Loucy (cell line): ENCODE data around the gene CSNK1G3.

ENCODE experiments used
- H2AFZ ChIP-seq: fragments of 200-600 bp; sonication (generic); 2 replicates; pipeline ENCODE4 v1.6.0; 2016; ENCODE audit warnings: antibody characterized with exemption, mild to moderate bottlenecking, low read length, moderate library complexity
- H3F3A ChIP-seq: fragments of 200-600 bp; 2 replicates; pipeline ENCODE4 v1.6.0; 2016; ENCODE audit warnings: antibody characterized with exemption, low read depth, mild to moderate bottlenecking
- H3K27me3 ChIP-seq: fragments of 200-600 bp; sonication (generic); 2 replicates; pipeline ENCODE4 v1.6.1; 2014; ENCODE audit warnings: low read length, mild to moderate bottlenecking; ENCODE audit not compliant: insufficient read depth, poor library complexity, severe bottlenecking
- H3K36me3 ChIP-seq: fragments of 200-600 bp; sonication (generic); 2 replicates; pipeline ENCODE4 v1.6.1; 2016; ENCODE audit warnings: low read length; ENCODE audit not compliant: insufficient read depth
- H3K4me1 ChIP-seq: fragments of 200-600 bp; sonication (generic); 2 replicates; pipeline ENCODE4 v1.5.1; 2014; ENCODE audit warnings: low read length, mild to moderate bottlenecking; ENCODE audit not compliant: insufficient read depth, poor library complexity, severe bottlenecking
- H3K4me2 ChIP-seq: fragments of 200-600 bp; sonication (generic); 2 replicates; pipeline ENCODE4 v1.6.0; 2014; ENCODE audit warnings: antibody characterized with exemption, low read length, low read depth, mild to moderate bottlenecking; ENCODE audit not compliant: poor library complexity, severe bottlenecking
- H3K4me3 ChIP-seq: fragments of 200-600 bp; sonication (generic); 2 replicates; pipeline ENCODE4 v1.5.1; 2014; ENCODE audit warnings: low read length, mild to moderate bottlenecking, mixed read lengths; ENCODE audit not compliant: poor library complexity, severe bottlenecking
- H3K79me2 ChIP-seq: fragments of 200-600 bp; sonication (generic); 2 replicates; pipeline ENCODE4 v1.6.1; 2014; ENCODE audit warnings: low read length; ENCODE audit not compliant: insufficient read depth
- H3K9ac ChIP-seq: fragments of 200-600 bp; sonication (generic); 2 replicates; pipeline ENCODE4 v1.6.0; 2014; ENCODE audit warnings: mild to moderate bottlenecking, low read depth, low read length, moderate library complexity; ENCODE audit not compliant: poor library complexity, severe bottlenecking
- H3K9me2 ChIP-seq: fragments of 200-600 bp; sonication (generic); replicated peaks from 2 replicates; pipeline ENCODE4 v1.6.1; 2016; ENCODE audit warnings: low read depth, low read length, mixed read lengths
- H3K9me3 ChIP-seq: fragments of 200-600 bp; sonication (generic); 2 replicates; pipeline ENCODE4 v1.6.1; 2014; ENCODE audit warnings: mild to moderate bottlenecking, antibody characterized with exemption, low read length, low read depth; ENCODE audit not compliant: insufficient read depth
- H4K20me1 ChIP-seq: fragments of 200-600 bp; sonication (generic); 2 replicates; pipeline ENCODE4 v1.6.0; 2014; ENCODE audit warnings: antibody characterized with exemption, low read length, mild to moderate bottlenecking; ENCODE audit not compliant: insufficient read depth, poor library complexity, severe bottlenecking
- CTCF ChIP-seq: fragments of 200-600 bp; sonication (generic); conservative IDR thresholded peaks from 2 replicates; pipeline ENCODE4 v1.5.1; 2014; ENCODE audit warnings: mild to moderate bottlenecking, antibody characterized with exemption, low read length
- EZH2phosphoT487 ChIP-seq: fragments of 200-600 bp; IDR thresholded peaks from 2 replicates; pipeline ENCODE4 v1.6.1; 2018; ENCODE audit warnings: antibody characterized with exemption, mild to moderate bottlenecking, moderate library complexity, borderline replicate concordance

CSNK1G3 gene

DNA sequence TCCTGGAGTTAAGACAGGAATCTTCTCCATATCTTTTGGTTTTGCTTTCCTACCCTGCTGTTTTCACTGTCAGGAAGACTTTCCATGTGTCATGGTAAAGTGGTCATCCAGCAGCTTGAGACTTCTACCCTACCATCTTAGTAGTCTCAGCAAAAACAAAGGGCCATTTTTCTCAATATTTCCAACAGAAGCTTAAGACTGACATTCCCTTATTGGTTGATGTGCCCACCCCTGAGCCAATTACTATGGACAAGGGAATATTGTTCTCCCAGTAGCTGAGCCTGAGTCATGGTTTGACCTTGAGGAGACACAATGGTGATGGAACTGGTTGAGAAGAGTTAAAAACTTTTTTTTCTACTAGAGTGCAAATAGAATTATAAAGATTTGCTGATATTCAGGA lies 105.6 kb downstream of the CSNK1G3 start:
- Histone ChIP-seq H3F3A (no peaks in the 10 kb centered on the region), H3K9ac (no peak overlapping the region), H2AFZ (no peak overlapping the region), H3K79me2 (no peaks in the 10 kb centered on the region), H4K20me1 (no peaks in the 10 kb centered on the region), H3K27me3 (no peaks in the 10 kb centered on the region), H3K4me3 (no peak overlapping the region), H3K9me2 (no peaks in the 10 kb centered on the region), H3K9me3 (no peaks in the 10 kb centered on the region), H3K4me1 (no peaks in the 10 kb centered on the region), H3K36me3 (peaks cover 9% of the 10 kb centered on the region; the same call in 1 of the 2 replicates), H3K4me2 (no peak overlapping the region)
- no peak for TF ChIP-seq EZH2phosphoT487
- no peak for TF ChIP-seq CTCF

DNA sequence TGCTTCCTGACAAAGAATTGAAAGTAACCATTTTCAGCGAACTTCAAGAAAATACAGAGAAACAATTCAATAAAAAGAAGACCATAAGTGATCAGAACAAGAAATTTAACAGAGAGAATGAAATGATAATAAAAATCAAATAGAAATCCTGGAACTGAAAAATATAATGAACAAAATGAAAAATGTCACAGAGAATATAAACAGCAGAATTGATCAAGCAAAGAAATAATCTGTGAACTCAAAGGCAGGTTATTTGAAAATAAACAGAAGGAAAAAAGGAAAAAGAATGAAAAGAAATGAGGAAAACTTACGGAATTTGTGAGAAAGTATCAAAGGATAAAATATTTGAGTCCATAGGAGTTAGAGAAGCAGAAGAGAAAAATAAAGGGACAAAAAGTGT lies 114.1 kb downstream of the CSNK1G3 start:
- Histone ChIP-seq H3K79me2 (no peaks in the 10 kb centered on the region), H3K4me1 (no peaks in the 10 kb centered on the region), H2AFZ (no peak overlapping the region), H3F3A (no peaks in the 10 kb centered on the region), H3K9ac (no peak overlapping the region), H3K4me3 (no peak overlapping the region), H3K27me3 (no peaks in the 10 kb centered on the region), H4K20me1 (no peaks in the 10 kb centered on the region), H3K9me3 (peaks cover 9% of the 10 kb centered on the region; the same call in 1 of the 2 replicates), H3K36me3 (no peaks in the 10 kb centered on the region), H3K4me2 (no peak overlapping the region), H3K9me2 (no peaks in the 10 kb centered on the region)
- no peak for TF ChIP-seq EZH2phosphoT487
- TF ChIP-seq CTCF = no peak

GRCh38 chr5:123628860-123629544 lies 117.0 kb downstream of the CSNK1G3 start:
- no peak for TF ChIP-seq CTCF
- no peak for TF ChIP-seq EZH2phosphoT487
- peaks cover 9% of the 10 kb centered on the region; the same call in 1 of the 2 replicates for H3K9me3 ChIP-seq
- no peaks in the 10 kb centered on the region for H3K9me2 ChIP-seq
- H3K9ac ChIP-seq = no peak overlapping the region
- no peaks in the 10 kb centered on the region for H3K36me3 ChIP-seq
- H4K20me1 ChIP-seq = no peaks in the 10 kb centered on the region
- no peaks in the 10 kb centered on the region for H3K79me2 ChIP-seq
- no peaks in the 10 kb centered on the region for H3F3A ChIP-seq
- H2AFZ ChIP-seq = no peak overlapping the region
- no peak overlapping the region for H3K4me3 ChIP-seq
- H3K27me3 ChIP-seq = no peaks in the 10 kb centered on the region
- no peak overlapping the region for H3K4me2 ChIP-seq
- no peaks in the 10 kb centered on the region for H3K4me1 ChIP-seq
